ENCODE data around the gene VDR.

DNA sequence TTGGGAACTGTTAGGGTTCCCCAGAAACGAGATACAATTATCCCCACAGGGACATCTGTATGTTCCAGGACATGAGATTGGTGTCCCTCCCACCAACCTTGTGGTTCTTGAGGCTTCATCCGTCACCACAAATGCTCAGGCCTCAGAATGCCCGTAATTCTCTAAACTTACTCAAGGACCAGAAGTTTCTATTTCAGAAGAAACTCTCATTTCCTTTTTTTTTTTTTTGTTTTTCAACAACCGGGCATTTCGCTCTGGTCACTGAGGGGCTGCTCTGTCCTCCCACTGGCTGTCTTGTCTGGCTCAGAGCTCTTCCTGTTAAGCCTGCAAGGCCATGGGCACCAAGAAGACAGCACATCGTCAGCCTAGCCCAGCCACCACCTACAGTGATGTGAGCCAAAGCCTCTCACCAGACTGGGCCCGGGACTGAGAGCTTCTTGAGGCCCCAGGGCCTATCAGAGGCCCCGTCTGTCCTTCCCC is 36.2 kb downstream of the VDR start:
- TF ChIP-seq, protein P1, sequence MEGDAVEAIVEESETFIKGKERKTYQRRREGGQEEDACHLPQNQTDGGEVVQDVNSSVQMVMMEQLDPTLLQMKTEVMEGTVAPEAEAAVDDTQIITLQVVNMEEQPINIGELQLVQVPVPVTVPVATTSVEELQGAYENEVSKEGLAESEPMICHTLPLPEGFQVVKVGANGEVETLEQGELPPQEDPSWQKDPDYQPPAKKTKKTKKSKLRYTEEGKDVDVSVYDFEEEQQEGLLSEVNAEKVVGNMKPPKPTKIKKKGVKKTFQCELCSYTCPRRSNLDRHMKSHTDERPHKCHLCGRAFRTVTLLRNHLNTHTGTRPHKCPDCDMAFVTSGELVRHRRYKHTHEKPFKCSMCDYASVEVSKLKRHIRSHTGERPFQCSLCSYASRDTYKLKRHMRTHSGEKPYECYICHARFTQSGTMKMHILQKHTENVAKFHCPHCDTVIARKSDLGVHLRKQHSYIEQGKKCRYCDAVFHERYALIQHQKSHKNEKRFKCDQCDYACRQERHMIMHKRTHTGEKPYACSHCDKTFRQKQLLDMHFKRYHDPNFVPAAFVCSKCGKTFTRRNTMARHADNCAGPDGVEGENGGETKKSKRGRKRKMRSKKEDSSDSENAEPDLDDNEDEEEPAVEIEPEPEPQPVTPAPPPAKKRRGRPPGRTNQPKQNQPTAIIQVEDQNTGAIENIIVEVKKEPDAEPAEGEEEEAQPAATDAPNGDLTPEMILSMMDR (IDR thresholded peaks at IDR 0.05): no peak
- TF ChIP-seq POLR2A (IDR thresholded peaks at IDR 0.05): no peak
